HepG2 (cell line): ENCODE results near the gene BRI3BP. TPM values are rescaled to one million over a fixed set of nuclear protein-coding genes. Genes with fewer than 3 reads are reported as not detected.

Experiments
- ATAC-seq: fragments of 200-7000 bp; cut with Tn5 transposase; 3 replicates; pipeline ENCODE4 v1.9.1; 2020; ENCODE audit warnings: mild to moderate bottlenecking, moderate library complexity
- BruUV-seq: library from RNA; stranded (reverse); fragments of 400-500 nt; replicated peaks from 2 replicates; lab custom pipeline; 2021; lab: Mats Ljungman, UMichigan
- CTCF ChIA-PET: fragments of 300-600 bp; formaldehyde crosslinking; extraction: SDS; loops from one replicate; lab custom pipeline; 2021; ENCODE audit warnings: low total read pairs, inconsistent platforms, low intra/inter-chr PET ratio; lab: Yijun Ruan, JAX
- POLR2A ChIA-PET: fragments of 350-600 bp; sonication (Branson Sonifier 250); formaldehyde crosslinking; loops from one replicate; lab custom pipeline; 2020; ENCODE audit warnings: antibody characterized with exemption, inconsistent platforms; lab: Yijun Ruan, JAX
- DNase-seq: peaks from one replicate; pipeline ENCODE4 v3.0.0-alpha.2; 2015; ENCODE audit warnings: low spot score
- FAIRE-seq: peaks from 3 replicates; lab custom pipeline; 2011; peaks lifted over from hg19 to GRCh38; lab: Jason Lieb, UNC
- H2AFZ ChIP-seq: one replicate; pipeline ENCODE4 v1.6.1; 2011; ENCODE audit warnings: low read length, inconsistent platforms
- H3K27ac ChIP-seq: fragments of 300-600 bp; 3 replicates; pipeline ENCODE4 v1.8.0; 2011; ENCODE audit warnings: mixed run types, mild to moderate bottlenecking, mixed read lengths, low read length, inconsistent platforms; ENCODE audit not compliant: insufficient read depth; ENCODE audit errors: extremely low read length
- H3K27me3 ChIP-seq, 2 experiments: fragments of 200-600 bp in 1 of 2; 2 replicates in 1 of 2; 3 replicates in 1 of 2; pipeline versions ENCODE4 v1.6.0 to v1.8.0; 2011; ENCODE audit warnings: low read length in 2 of 2, mild to moderate bottlenecking in 2 of 2, moderate library complexity in 2 of 2, inconsistent platforms in 1 of 2; ENCODE audit not compliant: insufficient read depth in 2 of 2, control insufficient read depth in 1 of 2
- H3K36me3 ChIP-seq, 2 experiments: fragments of 200-600 bp in 1 of 2; replicated peaks in 1 of 2; 2 replicates in 1 of 2; 3 replicates in 1 of 2; pipeline versions ENCODE4 v1.5.1 to v1.8.0; 2011; ENCODE audit warnings: low read length in 2 of 2, inconsistent platforms in 1 of 2; ENCODE audit not compliant: insufficient read depth in 2 of 2, control insufficient read depth in 1 of 2
- H3K4me1 ChIP-seq: 2 replicates; pipeline ENCODE4 v1.5.1; 2012; ENCODE audit warnings: low read length, inconsistent platforms; ENCODE audit not compliant: insufficient read depth
- H3K4me2 ChIP-seq: 2 replicates; pipeline ENCODE4 v1.6.0; 2011; ENCODE audit warnings: low read depth, low read length, inconsistent platforms
- H3K4me3 ChIP-seq, 3 experiments: fragments of 200-600 bp in 1 of 3; sonication (generic), shearing (Covaris generic) in 1 of 3; replicated peaks in 1 of 3; 2 replicates each; pipeline ENCODE4 v1.5.1; 2011 to 2016; ENCODE audit warnings: low read length in 3 of 3, inconsistent platforms in 2 of 3, low read depth in 2 of 3, mild to moderate bottlenecking in 2 of 3, control low read depth in 1 of 3, mixed read lengths in 1 of 3; ENCODE audit not compliant: insufficient read depth in 1 of 3
- H3K79me2 ChIP-seq: one replicate; pipeline ENCODE4 v1.6.1; 2011; ENCODE audit warnings: low read length, inconsistent platforms; ENCODE audit not compliant: insufficient read depth
- H3K9ac ChIP-seq: 2 replicates; pipeline ENCODE4 v1.6.0; 2011; ENCODE audit warnings: mild to moderate bottlenecking, low read depth, low read length, inconsistent platforms; ENCODE audit not compliant: insufficient read depth
- H3K9me3 ChIP-seq: 2 replicates; pipeline ENCODE4 v1.5.1; 2012; ENCODE audit warnings: mild to moderate bottlenecking, low read length
- H4K20me1 ChIP-seq: 2 replicates; pipeline ENCODE4 v1.6.0; 2011; ENCODE audit warnings: inconsistent platforms, mild to moderate bottlenecking, low read length, moderate library complexity; ENCODE audit not compliant: insufficient read depth
- CENPT ChIP-seq: sonication (generic); formaldehyde crosslinking; IDR thresholded peaks from 2 replicates; pipeline ENCODE4 v1.8.0; 2022; ENCODE audit warnings: low read depth, mild to moderate bottlenecking, moderate library complexity, missing genetic modification reagents
- CREM ChIP-seq, 2 experiments: sonication (generic) in 1 of 2; formaldehyde crosslinking in 1 of 2; IDR thresholded peaks; 2 replicates each; pipeline versions ENCODE4 v1.4.0 to v1.6.1; 2016 to 2020; ENCODE audit warnings: antibody characterized with exemption in 1 of 2, mild to moderate bottlenecking in 1 of 2, missing genetic modification reagents in 1 of 2
- IRF1 ChIP-seq: sonication (generic); formaldehyde crosslinking; IDR thresholded peaks from 2 replicates; pipeline ENCODE4 v1.4.0; 2020; ENCODE audit warnings: low read depth, mild to moderate bottlenecking, missing genetic modification reagents
- NFKB2 ChIP-seq: sonication (generic); formaldehyde crosslinking; IDR thresholded peaks from 2 replicates; pipeline ENCODE4 v1.4.0; 2020; ENCODE audit warnings: missing genetic modification reagents, borderline replicate concordance
- ZBTB38 ChIP-seq: sonication (generic); formaldehyde crosslinking; IDR thresholded peaks from 2 replicates; pipeline ENCODE4 v1.5.1; 2020; ENCODE audit warnings: mild to moderate bottlenecking, missing genetic modification reagents
- ZBTB42 ChIP-seq: sonication (generic); formaldehyde crosslinking; IDR thresholded peaks from 2 replicates; pipeline ENCODE4 v1.5.0; 2020; ENCODE audit warnings: mild to moderate bottlenecking, missing genetic modification reagents
- ZEB1 ChIP-seq: IDR thresholded peaks from 2 replicates; pipeline ENCODE4 v1.6.1; 2012; ENCODE audit warnings: mild to moderate bottlenecking, low read depth, inconsistent platforms; ENCODE audit not compliant: insufficient replicate concordance
- ZFX ChIP-seq: sonication (generic); formaldehyde crosslinking; IDR thresholded peaks from 2 replicates; pipeline ENCODE4 v1.4.0; 2020; ENCODE audit warnings: mild to moderate bottlenecking, low read depth, missing genetic modification reagents, moderate library complexity
- ZNF30 ChIP-seq: sonication (generic); formaldehyde crosslinking; IDR thresholded peaks from 2 replicates; pipeline ENCODE4 v1.5.0; 2020; ENCODE audit warnings: mild to moderate bottlenecking, missing genetic modification reagents
- ZNF44 ChIP-seq: sonication (generic); formaldehyde crosslinking; IDR thresholded peaks from 2 replicates; pipeline ENCODE4 v1.5.1; 2020; ENCODE audit warnings: mild to moderate bottlenecking, missing genetic modification reagents
- ZNF468 ChIP-seq: sonication (generic); formaldehyde crosslinking; IDR thresholded peaks from 2 replicates; pipeline ENCODE4 v1.8.0; 2022; ENCODE audit warnings: mild to moderate bottlenecking, moderate library complexity, missing genetic modification reagents
- ZNF512 ChIP-seq: sonication (generic); formaldehyde crosslinking; IDR thresholded peaks from 2 replicates; pipeline ENCODE4 v1.4.0; 2020; ENCODE audit warnings: mild to moderate bottlenecking, missing genetic modification reagents
- ZNF615 ChIP-seq: sonication (generic); formaldehyde crosslinking; IDR thresholded peaks from 2 replicates; pipeline ENCODE4 v1.5.0; 2020; ENCODE audit warnings: mild to moderate bottlenecking, missing genetic modification reagents, borderline replicate concordance
- ZNF710 ChIP-seq: sonication (generic); formaldehyde crosslinking; IDR thresholded peaks from 2 replicates; pipeline ENCODE4 v1.5.0; 2020; ENCODE audit warnings: mild to moderate bottlenecking, missing genetic modification reagents, borderline replicate concordance
- ZNF720 ChIP-seq: sonication (generic); formaldehyde crosslinking; IDR thresholded peaks from 2 replicates; pipeline ENCODE4 v1.4.0; 2020; ENCODE audit warnings: missing genetic modification reagents
- ZNF850 ChIP-seq: sonication (generic); formaldehyde crosslinking; conservative IDR thresholded peaks from 2 replicates; pipeline ENCODE4 v1.9.0; 2021; ENCODE audit warnings: mild to moderate bottlenecking, missing genetic modification reagents
- ZNF891 ChIP-seq: sonication (generic); formaldehyde crosslinking; IDR thresholded peaks from 2 replicates; pipeline ENCODE4 v1.5.0; 2020; ENCODE audit warnings: mild to moderate bottlenecking, missing genetic modification reagents
- ZSCAN21 ChIP-seq: sonication (generic); formaldehyde crosslinking; IDR thresholded peaks from 2 replicates; pipeline ENCODE4 v1.8.0; 2022; ENCODE audit warnings: mild to moderate bottlenecking, missing genetic modification reagents, moderate library complexity, borderline replicate concordance
- WGBS: methylation state at CpG from one replicate; pipeline ENCODE4 v1.1.6; 2017; ENCODE audit warnings: low lambda C conversion rate; 5-methylcytosine and 5-hydroxymethylcytosine counted together
- in situ Hi-C: cut with HindIII; loops from 2 replicates; pipeline ENCODE4 v1.10.0; 2017; ENCODE audit warnings: low pct_unique_long_range_greater_than_20kb; ENCODE audit not compliant: extremely low pct_ligation_motif_present
- intact Hi-C: fragments of 100-400 bp; cut with micrococcal nuclease; formaldehyde crosslinking; loops from one replicate; pipeline ENCODE4 v1.10.0; 2022; ENCODE audit not compliant: unreplicated experiment
- polyA plus RNA-seq, 8 experiments: library from polyadenylated mRNA; depleted of rRNA in 3 of 8; stranded (reverse) in 7 of 8; unstranded in 1 of 8; fragments of >200 nt; fragmentation: Illumina TruSeq in 4 of 8; extraction: Trizol in 4 of 8; gene quantifications; 2 replicates each; pipeline versions ENCODE4 v1.2.1 to v1.2.3, GENCODE V29; 2011 to 2016; ENCODE audit warnings: low read depth in 4 of 8, missing spikeins in 1 of 8, mixed read lengths in 1 of 8; ENCODE audit not compliant: insufficient read depth in 1 of 8
- total RNA-seq, 5 experiments: library from RNA; depleted of rRNA; stranded (reverse); fragments of >200 nt; fragmentation: Illumina TruSeq; extraction: Trizol; gene quantifications; 2 replicates each; pipeline ENCODE4 v1.2.3, GENCODE V29; 2016; ENCODE audit warnings: low read depth in 1 of 5
- TF ChIP-seq, protein P1 (sequence below): sonication (generic); formaldehyde crosslinking; IDR thresholded peaks from 2 replicates; pipeline ENCODE4 v1.4.0; 2020; ENCODE audit warnings: missing genetic modification reagents

BRI3BP gene
- total and polyA plus RNA-seq, 2 of the 13 experiments (the other 11 are each of a cell fraction or from before 2014, with no cell fraction given) = 7.5 to 21.1 TPM

- ChIA-PET POLR2A (no interaction called here), CTCF (no interaction called here)
- no peak for TF ChIP-seq IRF1 (CRISPR knock-in tag)
- no peak for TF ChIP-seq ZNF850
- no peak for TF ChIP-seq ZNF710 (CRISPR knock-in tag)
- TF ChIP-seq ZNF44 = no peak
- TF ChIP-seq ZEB1 = no peak
- no peak for TF ChIP-seq ZSCAN21 (CRISPR knock-in tag)
- TF ChIP-seq CREM (IDR thresholded peaks at IDR 0.05) = no peak
- TF ChIP-seq CREM (CRISPR knock-in tag; IDR thresholded peaks at IDR 0.05) = no peak
- TF ChIP-seq ZNF30 = no peak
- no peak for TF ChIP-seq NFKB2 (CRISPR knock-in tag)
- no peak for TF ChIP-seq ZNF512
- TF ChIP-seq CENPT = no peak
- TF ChIP-seq ZNF615 (CRISPR knock-in tag) = no peak
- TF ChIP-seq ZBTB42 (CRISPR knock-in tag) = no peak
- no peak for TF ChIP-seq ZFX
- no peak for TF ChIP-seq ZBTB38 (CRISPR knock-in tag)
- no peak for TF ChIP-seq ZNF468
- TF ChIP-seq ZNF891 (CRISPR knock-in tag) = no peak
- TF ChIP-seq ZNF720 = no peak
- TF ChIP-seq, protein P1, sequence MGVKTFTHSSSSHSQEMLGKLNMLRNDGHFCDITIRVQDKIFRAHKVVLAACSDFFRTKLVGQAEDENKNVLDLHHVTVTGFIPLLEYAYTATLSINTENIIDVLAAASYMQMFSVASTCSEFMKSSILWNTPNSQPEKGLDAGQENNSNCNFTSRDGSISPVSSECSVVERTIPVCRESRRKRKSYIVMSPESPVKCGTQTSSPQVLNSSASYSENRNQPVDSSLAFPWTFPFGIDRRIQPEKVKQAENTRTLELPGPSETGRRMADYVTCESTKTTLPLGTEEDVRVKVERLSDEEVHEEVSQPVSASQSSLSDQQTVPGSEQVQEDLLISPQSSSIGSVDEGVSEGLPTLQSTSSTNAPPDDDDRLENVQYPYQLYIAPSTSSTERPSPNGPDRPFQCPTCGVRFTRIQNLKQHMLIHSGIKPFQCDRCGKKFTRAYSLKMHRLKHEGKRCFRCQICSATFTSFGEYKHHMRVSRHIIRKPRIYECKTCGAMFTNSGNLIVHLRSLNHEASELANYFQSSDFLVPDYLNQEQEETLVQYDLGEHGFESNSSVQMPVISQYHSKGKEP = no peak
- TF ChIP-seq, all 625 proteins: peak for 0
- Histone ChIP-seq H3K9ac (no peak overlapping the region), H4K20me1 (no peaks in the 10 kb centered on the region), H3K4me1 (no peaks in the 10 kb centered on the region), H3K27ac (no peak overlapping the region), H2AFZ (no peak overlapping the region), H3K36me3 (no peaks in the 10 kb centered on the region), H3K9me3 (no peaks in the 10 kb centered on the region), H3K27me3 (no peaks in the 10 kb centered on the region), H3K79me2 (no peaks in the 10 kb centered on the region), H3K4me3 (no peak overlapping the region), H3K4me2 (no peak overlapping the region)
- DNase-seq (no peak), FAIRE-seq (no peak), ATAC-seq (no peak)
- in situ Hi-C loops = no loop called here
- no TSS peak for BruUV-seq
- intact Hi-C loops = no loop called here
- WGBS = 97% methylated on average over 9 of the region's 9 CpGs
Observed at GRCh38 chr12:125033288-125033687, 39.8 kb downstream of the BRI3BP start.
